IMR-90 (cell line): ENCODE measurements around the gene APPL2.

Source experiments
- BHLHE40 ChIP-seq: fragments of 150-350 bp; IDR thresholded peaks from 2 replicates; pipeline ENCODE4 v1.6.1; 2016; ENCODE audit warnings: mild to moderate bottlenecking, low read depth, low read length
- CEBPB ChIP-seq: IDR thresholded peaks from 2 replicates; pipeline ENCODE4 v1.6.1; 2012; ENCODE audit warnings: low read depth, low read length, improper control_type of control experiment
- ELK1 ChIP-seq: fragments of 150-350 bp; IDR thresholded peaks from 2 replicates; pipeline ENCODE4 v1.6.1; 2016; ENCODE audit warnings: low read depth, mild to moderate bottlenecking, low read length, moderate library complexity, borderline replicate concordance
- FOS ChIP-seq: fragments of 150-350 bp; IDR thresholded peaks from 2 replicates; pipeline ENCODE4 v1.6.1; 2016; ENCODE audit warnings: low read depth, low read length
- MAFK ChIP-seq: IDR thresholded peaks from 2 replicates; pipeline ENCODE4 v1.6.1; 2012; ENCODE audit warnings: low read depth, low read length, improper control_type of control experiment
- POLR2A ChIP-seq: IDR thresholded peaks from 2 replicates; pipeline ENCODE4 v1.6.1; 2012; ENCODE audit warnings: mild to moderate bottlenecking, low read depth, low read length
- RAD21 ChIP-seq: IDR thresholded peaks from 2 replicates; pipeline ENCODE4 v1.6.1; 2012; ENCODE audit warnings: low read length, improper control_type of control experiment
- RCOR1 ChIP-seq: IDR thresholded peaks from 2 replicates; pipeline ENCODE4 v1.6.1; 2012; ENCODE audit warnings: mild to moderate bottlenecking, low read length, improper control_type of control experiment; ENCODE audit not compliant: insufficient replicate concordance
- RFX5 ChIP-seq: IDR thresholded peaks from 2 replicates; pipeline ENCODE4 v1.8.0; 2012; ENCODE audit warnings: low read depth, mild to moderate bottlenecking, low read length, moderate library complexity
- SMC3 ChIP-seq: fragments of 150-350 bp; IDR thresholded peaks from 2 replicates; pipeline ENCODE4 v1.6.1; 2016; ENCODE audit warnings: low read depth, mild to moderate bottlenecking, antibody characterized with exemption, low read length, moderate library complexity
- TF ChIP-seq, protein P1 (sequence below): conservative IDR thresholded peaks from 2 replicates; pipeline ENCODE4 v1.5.1; 2012; ENCODE audit warnings: mild to moderate bottlenecking, low read depth, low read length, improper control_type of control experiment
- TF ChIP-seq, protein P2 (sequence below): fragments of 150-350 bp; IDR thresholded peaks from 2 replicates; pipeline ENCODE4 v1.6.1; 2017; ENCODE audit warnings: mild to moderate bottlenecking, antibody characterized with exemption, low read length, low read depth

DNA sequence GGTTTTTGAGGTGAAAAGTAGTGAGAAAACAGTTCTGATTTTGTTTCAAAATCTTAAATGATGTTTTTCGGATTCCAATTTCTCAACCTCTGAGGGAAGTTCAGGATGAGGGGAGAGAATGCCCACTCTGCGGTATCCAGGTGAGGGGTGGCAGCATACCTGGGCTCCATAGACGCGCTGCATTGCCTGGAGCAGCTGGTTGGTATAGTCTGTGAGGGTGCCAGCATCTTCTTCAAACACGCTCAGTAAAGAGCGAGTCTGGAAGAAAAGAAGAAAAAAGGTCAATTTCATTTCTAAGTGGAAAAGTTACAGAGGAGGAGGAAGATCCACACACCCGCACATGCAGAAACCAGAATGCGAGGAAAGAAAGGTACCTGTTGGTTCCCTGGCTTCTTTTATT is 7.0 kb downstream of the APPL2 start:
- TF ChIP-seq, protein P1, sequence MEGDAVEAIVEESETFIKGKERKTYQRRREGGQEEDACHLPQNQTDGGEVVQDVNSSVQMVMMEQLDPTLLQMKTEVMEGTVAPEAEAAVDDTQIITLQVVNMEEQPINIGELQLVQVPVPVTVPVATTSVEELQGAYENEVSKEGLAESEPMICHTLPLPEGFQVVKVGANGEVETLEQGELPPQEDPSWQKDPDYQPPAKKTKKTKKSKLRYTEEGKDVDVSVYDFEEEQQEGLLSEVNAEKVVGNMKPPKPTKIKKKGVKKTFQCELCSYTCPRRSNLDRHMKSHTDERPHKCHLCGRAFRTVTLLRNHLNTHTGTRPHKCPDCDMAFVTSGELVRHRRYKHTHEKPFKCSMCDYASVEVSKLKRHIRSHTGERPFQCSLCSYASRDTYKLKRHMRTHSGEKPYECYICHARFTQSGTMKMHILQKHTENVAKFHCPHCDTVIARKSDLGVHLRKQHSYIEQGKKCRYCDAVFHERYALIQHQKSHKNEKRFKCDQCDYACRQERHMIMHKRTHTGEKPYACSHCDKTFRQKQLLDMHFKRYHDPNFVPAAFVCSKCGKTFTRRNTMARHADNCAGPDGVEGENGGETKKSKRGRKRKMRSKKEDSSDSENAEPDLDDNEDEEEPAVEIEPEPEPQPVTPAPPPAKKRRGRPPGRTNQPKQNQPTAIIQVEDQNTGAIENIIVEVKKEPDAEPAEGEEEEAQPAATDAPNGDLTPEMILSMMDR = no peak
- TF ChIP-seq MAFK (no peak), POLR2A (no peak), CEBPB (no peak), RFX5 (no peak), BHLHE40 (no peak), SMC3 (no peak), FOS (no peak), ELK1 (no peak), RCOR1 (no peak), RAD21 (no peak)
- TF ChIP-seq, protein P2, sequence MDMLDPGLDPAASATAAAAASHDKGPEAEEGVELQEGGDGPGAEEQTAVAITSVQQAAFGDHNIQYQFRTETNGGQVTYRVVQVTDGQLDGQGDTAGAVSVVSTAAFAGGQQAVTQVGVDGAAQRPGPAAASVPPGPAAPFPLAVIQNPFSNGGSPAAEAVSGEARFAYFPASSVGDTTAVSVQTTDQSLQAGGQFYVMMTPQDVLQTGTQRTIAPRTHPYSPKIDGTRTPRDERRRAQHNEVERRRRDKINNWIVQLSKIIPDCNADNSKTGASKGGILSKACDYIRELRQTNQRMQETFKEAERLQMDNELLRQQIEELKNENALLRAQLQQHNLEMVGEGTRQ = no peak
